ENCODE data around the gene GSG1L. TPM values are rescaled to one million over a fixed set of nuclear protein-coding genes. Genes with fewer than 3 reads are reported as not detected.

Gene GSG1L
- total and polyA plus RNA-seq, 2 of the 13 experiments (the other 11 are each of a cell fraction or from before 2014, with no cell fraction given): not detected

GRCh38 chr16:28106467-28107215 is 43.1 kb upstream of the GSG1L start:
- H4K20me1 ChIP-seq (ENCODE audit: insufficient read depth, low read length): peaks cover 3% of the 10 kb centered on the region; the same call in 1 of the 2 replicates
- FAIRE-seq (no peak), ATAC-seq (no peak), DNase-seq (ENCODE audit: low spot score) (no peak)
- in situ Hi-C loops (cut with HindIII; ENCODE audit: extremely low pct_ligation_motif_present, low pct_unique_long_range_greater_than_20kb) (no loop called here), intact Hi-C loops (cut with micrococcal nuclease; ENCODE audit: unreplicated experiment) (no loop called here)
- H3K9me3 ChIP-seq (ENCODE audit: low read length): no peaks in the 10 kb centered on the region
- H3K27ac ChIP-seq (ENCODE audit: extremely low read length, insufficient read depth, low read length): no peak overlapping the region
- no peak for TF ChIP-seq SIN3A (IDR thresholded peaks at IDR 0.05; ENCODE audit: borderline replicate concordance, low read depth, low read length)
- no peak for TF ChIP-seq MATR3 (CRISPR knock-in tag; IDR thresholded peaks at IDR 0.05)
- TF ChIP-seq ZNF761 (CRISPR knock-in tag; conservative IDR thresholded peaks at IDR 0.05): no peak
- TF ChIP-seq SOX5 (CRISPR knock-in tag; IDR thresholded peaks at IDR 0.05; ENCODE audit: borderline replicate concordance): no peak
- no peak for TF ChIP-seq NFE2L2 (IDR thresholded peaks at IDR 0.05; ENCODE audit: low read length)
- TF ChIP-seq ZNF503 (CRISPR knock-in tag; IDR thresholded peaks at IDR 0.05): no peak
- no peak for TF ChIP-seq ZNF7 (CRISPR knock-in tag; IDR thresholded peaks at IDR 0.05)
- no peak for TF ChIP-seq CHCHD3 (CRISPR knock-in tag; IDR thresholded peaks at IDR 0.05)
- TF ChIP-seq ATAD3A (CRISPR knock-in tag; IDR thresholded peaks at IDR 0.05): no peak
- no peak for TF ChIP-seq XRCC5 (optimal IDR thresholded peaks at IDR 0.05; ENCODE audit: low read length)
- no peak for TF ChIP-seq MXD4 (CRISPR knock-in tag; IDR thresholded peaks at IDR 0.05)
- TF ChIP-seq ZNF577 (CRISPR knock-in tag; IDR thresholded peaks at IDR 0.05; ENCODE audit: borderline replicate concordance, low read depth): no peak
- no peak for TF ChIP-seq ZNF34 (CRISPR knock-in tag; IDR thresholded peaks at IDR 0.05; ENCODE audit: borderline replicate concordance)
- TF ChIP-seq SMYD3 (CRISPR knock-in tag; IDR thresholded peaks at IDR 0.05): no peak
- no peak for TF ChIP-seq ZNF17 (CRISPR knock-in tag; IDR thresholded peaks at IDR 0.05)
- TF ChIP-seq TSC22D2 (CRISPR knock-in tag; IDR thresholded peaks at IDR 0.05; ENCODE audit: borderline replicate concordance): no peak
- TF ChIP-seq, protein P1, sequence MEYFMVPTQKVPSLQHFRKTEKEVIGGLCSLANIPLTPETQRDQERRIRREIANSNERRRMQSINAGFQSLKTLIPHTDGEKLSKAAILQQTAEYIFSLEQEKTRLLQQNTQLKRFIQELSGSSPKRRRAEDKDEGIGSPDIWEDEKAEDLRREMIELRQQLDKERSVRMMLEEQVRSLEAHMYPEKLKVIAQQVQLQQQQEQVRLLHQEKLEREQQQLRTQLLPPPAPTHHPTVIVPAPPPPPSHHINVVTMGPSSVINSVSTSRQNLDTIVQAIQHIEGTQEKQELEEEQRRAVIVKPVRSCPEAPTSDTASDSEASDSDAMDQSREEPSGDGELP (IDR thresholded peaks at IDR 0.05; ENCODE audit: borderline replicate concordance, low read depth): no peak
- TF ChIP-seq MAZ (IDR thresholded peaks at IDR 0.05; ENCODE audit: borderline replicate concordance, low read depth, low read length): no peak
- no peak for TF ChIP-seq MAZ (CRISPR knock-in tag; IDR thresholded peaks at IDR 0.05; ENCODE audit: low read depth)
- no peak for TF ChIP-seq ZNF33B (CRISPR knock-in tag; IDR thresholded peaks at IDR 0.05)
- ChIA-PET CTCF (ENCODE audit: low intra/inter-chr PET ratio, low total read pairs) (no interaction called here), POLR2A (no interaction called here)
- WGBS (ENCODE audit: low lambda C conversion rate): 89% methylated on average over 5 of the region's 5 CpGs
- H2AFZ ChIP-seq (ENCODE audit: low read length): no peak overlapping the region
- H3K4me1 ChIP-seq (ENCODE audit: insufficient read depth, low read length): no peaks in the 10 kb centered on the region
- no peak overlapping the region for H3K4me2 ChIP-seq (ENCODE audit: low read depth, low read length)
- H3K27me3 ChIP-seq (ENCODE audit: control insufficient read depth in 1 of 2, insufficient read depth in 2 of 2, low read length in 2 of 2): no peaks in the 10 kb centered on the region
- H3K36me3 ChIP-seq (replicated peaks in 1 of 2; ENCODE audit: control insufficient read depth in 1 of 2, insufficient read depth in 2 of 2, low read length in 2 of 2): peaks cover 61 to 90% of the 10 kb centered on the region in 2 experiments
- H3K4me3 ChIP-seq (replicated peaks in 1 of 3; ENCODE audit: insufficient read depth in 1 of 3, low read depth in 2 of 3, low read length in 3 of 3): no peak overlapping the region
- no peaks in the 10 kb centered on the region for H3K79me2 ChIP-seq (ENCODE audit: insufficient read depth, low read length)
- BruUV-seq (replicated peaks): no TSS peak
- H3K9ac ChIP-seq (ENCODE audit: insufficient read depth, low read depth, low read length): no peak overlapping the region

All from HepG2 (cell line).